ENCODE measurements around the gene DAB2IP.

Gene DAB2IP

DNA sequence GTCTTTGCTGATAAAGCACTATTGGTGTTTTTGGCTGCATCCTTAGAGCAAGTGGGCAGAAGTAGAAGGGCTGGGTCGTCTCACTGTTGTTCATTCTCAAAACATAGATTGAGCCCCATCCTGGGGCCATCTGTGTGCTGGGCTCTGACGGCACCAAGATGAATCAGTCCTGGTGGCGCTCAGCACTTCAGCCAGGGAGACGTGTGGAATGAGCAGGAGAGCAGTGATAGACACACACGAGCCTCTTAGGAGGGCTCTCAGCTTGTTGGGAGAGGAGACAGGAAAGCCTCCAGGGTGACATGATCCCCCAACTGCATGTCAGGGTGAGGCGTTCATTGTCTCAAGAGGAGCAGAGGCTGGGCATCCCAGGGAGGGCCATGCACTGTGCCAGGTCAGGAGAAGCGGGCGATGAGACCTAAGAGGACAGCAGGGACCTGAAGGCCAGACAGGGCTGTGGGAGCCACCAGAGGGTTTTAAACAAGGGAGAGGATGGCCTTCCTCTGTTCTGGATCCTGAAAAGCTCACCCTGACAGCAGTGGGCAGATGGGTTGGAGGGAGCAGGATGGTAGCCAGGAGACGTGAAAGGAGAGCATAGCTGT, 115.8 kb downstream of the DAB2IP start:
- no peak for DNase-seq

DNA sequence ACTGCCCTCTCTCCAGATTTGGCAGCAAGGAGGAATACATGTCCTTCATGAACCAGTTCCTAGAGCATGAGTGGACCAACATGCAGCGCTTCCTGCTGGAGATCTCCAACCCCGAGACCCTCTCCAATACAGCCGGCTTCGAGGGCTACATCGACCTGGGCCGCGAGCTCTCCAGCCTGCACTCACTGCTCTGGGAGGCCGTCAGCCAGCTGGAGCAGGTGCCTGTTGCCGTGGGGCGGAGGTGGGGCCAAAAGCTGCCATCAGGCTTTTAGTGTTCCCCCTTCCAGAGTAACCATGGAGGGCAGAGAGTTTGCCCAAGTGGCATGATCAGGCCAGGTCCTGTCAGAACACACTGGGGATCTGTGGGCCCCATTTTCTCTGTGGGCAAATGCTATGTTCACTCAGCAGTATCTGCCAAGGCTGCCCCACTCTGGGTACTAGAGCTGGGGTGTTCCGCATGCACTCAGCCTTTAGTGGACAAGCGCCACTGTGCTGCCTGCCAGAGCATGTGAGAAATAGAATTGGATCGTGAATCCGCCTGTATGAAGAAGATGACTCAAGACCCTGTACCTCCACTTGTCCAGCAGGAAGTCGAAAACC, 117.1 kb downstream of the DAB2IP start:
- DNase-seq: no peak

DNA sequence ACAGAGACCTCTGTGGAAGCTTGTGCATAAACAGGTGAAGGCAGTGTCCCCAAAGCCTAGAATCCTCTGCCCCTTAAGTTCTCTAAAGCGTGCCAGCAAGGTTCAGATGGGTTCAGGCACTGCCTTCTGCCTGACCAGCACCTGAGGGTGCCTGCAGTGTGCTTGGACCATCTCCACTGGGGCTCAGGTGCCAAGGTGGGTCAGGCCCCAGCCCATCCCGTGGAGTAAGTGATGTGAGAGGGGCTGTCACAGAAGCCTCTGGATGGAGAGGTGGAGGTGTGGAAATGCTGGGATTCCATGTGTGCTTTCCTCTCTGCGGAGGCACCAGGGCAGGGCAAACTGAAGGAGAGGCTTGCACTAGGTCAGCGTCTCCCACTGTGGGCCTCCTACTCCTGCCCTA, 118.5 kb downstream of the DAB2IP start:
- no peak for DNase-seq

DNA sequence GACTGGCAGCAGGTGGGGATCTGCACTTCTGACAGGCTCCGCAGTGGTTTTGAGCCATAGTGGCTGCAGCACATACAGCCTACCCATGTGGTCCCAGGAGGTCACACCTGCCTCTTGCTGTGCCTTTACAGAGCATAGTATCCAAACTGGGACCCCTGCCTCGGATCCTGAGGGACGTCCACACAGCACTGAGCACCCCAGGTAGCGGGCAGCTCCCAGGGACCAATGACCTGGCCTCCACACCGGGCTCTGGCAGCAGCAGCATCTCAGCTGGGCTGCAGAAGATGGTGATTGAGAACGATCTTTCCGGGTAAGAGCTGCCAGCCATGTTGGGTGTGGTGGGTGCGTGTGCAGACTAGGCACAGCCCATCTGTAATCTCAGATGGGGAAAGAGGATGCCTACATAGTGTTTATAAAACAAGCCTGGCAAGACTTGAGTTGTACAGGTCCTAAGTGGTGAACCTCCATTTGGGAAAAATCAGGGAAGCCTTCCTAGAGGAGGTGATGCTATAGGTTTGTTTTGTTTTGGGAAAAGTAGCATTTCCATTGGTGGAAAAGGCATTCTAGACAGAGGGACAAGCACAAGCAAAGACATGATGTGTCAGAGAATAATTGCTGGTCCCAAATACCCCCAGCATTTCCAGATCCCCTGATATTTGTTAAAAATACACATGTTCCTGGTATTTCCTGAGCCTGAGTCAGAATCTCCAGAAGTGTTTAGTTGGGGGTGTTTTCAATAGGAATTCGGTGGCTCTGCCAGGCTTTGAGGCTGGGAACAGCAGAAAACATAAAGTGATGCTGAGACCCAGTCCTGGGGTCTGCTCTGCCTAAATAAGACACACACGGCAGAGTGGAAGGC, 119.2 kb downstream of the DAB2IP start:
- no peak for DNase-seq

GRCh38 chr9:121771418-121771817, 120.0 kb downstream of the DAB2IP start:
- no peak for DNase-seq

- no peak for DNase-seq
Measured at GRCh38 chr9:121771851-121772599, 120.6 kb downstream of the DAB2IP start.

- no peak for DNase-seq
Measured at GRCh38 chr9:121772600-121773285, 121.3 kb downstream of the DAB2IP start.

GRCh38 chr9:121773286-121773953, 122.0 kb downstream of the DAB2IP start:
- no peak for DNase-seq

- DNase-seq: no peak
Measured at GRCh38 chr9:121773954-121774714, 122.7 kb downstream of the DAB2IP start.

DNA sequence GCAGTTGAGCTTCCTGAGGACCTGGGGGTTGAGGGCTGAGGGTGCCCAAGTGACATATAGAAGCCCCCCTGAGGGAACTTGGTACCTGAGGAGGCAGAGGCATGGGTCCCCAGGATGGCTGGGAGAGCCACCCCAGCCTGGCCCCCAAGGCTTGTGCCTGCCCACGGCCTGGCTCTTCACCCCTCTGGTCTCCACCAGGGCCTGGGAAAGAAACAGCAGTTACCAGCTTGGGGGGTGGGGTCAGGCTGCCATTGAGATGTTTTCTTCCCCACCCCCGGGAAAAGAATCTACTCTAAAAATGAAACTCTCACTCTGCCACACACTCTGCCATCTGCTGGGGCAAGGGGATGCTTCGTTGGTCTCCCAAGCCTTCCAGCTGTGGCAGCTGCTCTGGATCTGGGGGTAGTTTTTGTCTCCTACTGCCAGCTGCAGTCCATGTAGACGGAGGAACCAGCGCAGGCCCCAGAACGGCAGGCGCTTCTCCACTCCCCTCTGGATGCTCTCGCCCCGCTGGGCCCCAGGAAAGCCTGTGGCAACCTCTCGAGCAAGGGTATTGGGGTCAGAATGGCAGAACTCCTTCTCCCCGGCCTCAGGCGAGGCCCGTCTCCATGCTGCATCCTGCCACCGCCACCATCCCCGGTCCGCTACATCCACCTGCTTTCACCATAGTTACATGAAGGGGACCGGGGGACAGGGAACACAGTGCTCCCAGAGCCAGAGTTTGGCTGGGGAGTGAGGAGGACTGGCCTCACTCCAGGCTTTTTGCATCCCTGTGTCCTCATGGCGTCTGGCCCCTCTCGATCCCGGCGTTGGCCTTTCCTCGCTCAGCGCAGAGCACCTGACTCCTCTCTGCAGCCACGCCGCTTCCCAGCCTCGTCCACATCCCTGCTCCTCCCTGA, 123.5 kb downstream of the DAB2IP start:
- DNase-seq: no peak

DNA sequence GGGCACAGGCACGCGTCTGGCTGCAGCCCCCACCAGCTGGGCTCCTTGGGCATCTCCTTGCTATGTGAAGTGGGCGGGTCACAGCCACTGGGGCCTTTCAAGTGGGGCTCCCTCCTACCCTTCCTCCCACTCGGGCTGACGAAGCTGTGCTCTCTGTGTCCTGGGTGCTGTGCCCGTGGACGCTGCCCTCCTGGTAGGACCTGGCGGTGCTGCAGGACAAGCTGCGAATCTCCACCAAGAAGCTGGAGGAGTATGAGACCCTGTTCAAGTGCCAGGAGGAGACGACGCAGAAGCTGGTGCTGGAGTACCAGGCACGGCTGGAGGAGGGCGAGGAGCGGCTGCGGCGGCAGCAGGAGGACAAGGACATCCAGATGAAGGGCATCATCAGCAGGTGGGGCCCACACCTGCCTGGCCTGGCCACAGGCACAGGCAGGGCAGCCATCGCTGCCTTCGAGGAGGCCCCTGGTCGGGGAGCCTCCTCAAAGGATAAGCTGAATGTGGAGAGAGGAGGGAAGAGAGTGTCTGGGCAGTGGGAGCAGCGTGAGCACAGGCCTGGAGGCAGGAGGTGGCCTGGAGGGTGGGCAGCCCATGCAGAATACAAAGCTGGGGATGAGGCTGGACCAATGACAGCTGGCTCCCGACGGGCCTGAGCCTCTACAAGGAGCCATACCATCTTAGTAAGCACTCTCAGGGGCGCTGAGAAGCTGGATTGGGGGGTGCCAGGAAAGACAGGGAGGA, 124.7 kb downstream of the DAB2IP start:
- DNase-seq: no peak

DNA sequence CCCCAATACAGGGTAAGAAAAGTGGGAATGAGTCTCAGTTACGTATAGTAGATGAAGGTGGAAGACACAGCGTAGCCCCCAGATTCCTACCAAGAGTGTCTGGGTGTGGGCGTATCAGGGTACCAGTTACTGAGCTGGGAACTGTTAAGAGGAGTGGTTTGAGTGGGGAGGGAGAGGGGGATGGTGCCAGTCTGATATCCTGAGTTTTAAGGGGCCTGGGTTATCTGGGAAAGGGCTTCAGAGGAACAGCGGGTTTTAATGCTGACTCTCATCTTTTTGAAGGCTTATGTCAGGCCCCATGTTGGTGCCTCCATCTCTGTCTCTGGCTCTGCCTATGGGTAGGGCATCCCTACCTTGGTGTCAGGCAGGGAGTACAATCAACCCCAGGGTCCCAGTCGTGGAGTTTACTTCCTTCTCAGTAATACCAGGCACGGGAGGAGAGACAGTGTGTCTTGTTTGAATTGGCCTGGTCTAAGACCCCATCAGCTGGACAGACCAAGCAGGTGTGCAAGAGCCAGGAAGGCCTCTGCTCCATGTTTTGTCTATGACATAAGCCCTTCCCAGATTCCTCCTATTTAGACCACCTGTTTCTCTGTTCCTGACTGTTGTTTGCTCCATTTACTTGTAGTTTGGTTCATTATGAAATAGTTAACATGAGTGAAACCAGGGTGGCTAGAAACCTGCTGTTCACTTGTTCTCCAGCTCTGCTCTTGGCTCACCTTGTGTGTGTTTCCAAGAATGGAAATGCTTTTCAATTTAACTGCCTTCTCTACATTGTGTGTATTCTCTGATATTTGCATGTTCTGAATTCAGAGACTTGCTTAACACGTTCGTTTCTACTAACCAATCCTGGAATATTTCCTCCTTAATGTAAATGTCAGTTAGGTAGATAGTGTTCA, 125.6 kb downstream of the DAB2IP start:
- DNase-seq: no peak

DNA sequence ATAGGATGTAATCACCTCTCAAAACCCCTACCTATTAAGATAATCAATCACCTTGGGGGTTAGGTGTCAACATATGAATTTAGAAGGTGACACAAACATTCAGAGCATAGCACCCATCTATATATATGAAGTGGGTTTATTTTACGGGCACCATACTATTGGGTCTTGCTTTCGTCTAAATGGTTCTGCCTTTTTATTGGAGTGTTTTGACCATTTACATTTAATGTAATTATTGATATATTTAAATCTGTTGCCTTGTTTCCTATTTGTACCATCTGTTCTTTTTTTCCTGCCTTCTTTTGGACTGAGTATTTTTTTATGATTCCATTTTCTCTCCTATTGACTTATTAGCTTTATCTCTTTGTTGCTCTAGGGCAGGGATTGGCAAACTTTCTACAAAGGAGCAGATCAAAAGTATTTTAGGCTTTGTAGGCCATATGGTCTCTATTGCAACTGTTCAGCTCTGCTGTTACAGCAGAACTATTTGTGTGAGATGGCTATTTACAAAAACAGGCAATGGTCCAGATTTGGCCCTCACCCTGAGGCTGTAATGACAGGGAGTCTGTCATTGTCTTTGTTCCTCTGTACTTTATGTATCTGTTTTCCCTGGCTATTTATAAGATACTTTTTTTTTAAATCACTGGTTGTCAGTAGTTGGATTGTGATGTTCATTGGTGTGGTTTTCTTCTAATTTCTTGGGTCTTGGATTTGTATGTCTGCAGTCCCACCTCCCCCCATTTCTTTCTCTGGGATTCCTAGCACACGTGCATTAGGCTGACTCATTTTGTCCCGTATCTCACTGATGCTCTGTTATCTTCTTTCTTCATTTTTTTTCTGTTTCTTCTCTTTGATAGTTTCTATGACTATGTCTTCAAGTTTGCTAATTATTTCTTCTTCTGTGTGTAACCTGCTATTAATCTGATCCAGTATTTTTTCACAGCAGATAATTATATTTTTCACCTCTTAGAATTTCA, 127.1 kb downstream of the DAB2IP start:
- DNase-seq: no peak

- no peak for DNase-seq
Measured at GRCh38 chr9:121779381-121780117, 128.1 kb downstream of the DAB2IP start.

DNA sequence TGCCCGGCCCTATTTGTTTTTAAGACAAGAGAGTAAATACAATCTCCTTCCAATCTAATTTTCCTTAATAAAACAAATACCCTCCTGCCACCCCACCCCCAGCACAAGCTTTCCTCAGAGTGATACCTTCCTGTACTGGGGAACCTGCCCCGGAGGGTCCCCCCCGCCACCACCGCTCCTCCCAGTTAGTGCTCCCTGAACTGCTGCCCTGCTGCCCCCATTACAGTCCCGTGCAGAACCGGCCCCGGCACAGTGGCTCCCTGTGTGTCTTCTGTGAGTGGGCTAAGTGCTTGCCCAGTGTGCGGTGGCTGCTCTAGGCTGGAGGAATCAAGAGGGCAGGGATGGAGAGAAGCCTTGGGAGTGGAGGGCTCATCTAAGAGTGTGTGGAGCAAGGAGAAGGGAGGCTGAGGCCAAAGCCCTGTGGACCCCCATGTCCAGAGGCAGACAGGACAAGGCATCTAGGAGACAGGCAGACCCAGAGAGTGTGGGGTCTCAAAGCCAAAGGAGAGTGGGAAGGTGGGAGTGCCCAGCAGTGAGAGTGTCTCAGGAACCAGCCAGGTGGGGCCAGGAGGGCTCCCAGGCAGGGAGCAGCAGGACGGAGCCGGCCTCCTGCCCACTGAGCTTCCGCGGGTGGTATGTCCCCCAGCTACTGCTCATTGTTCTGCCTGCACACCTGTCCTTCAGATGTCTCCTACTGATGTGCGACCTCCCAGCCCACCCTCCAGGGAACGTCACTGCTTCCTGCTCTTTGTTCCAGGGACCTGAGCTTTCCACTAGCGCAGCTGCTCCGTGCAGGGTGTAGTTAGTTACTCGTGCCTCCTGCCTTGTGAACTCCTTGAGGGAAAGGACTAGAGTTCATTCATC, 129.0 kb downstream of the DAB2IP start:
- no peak for DNase-seq
